ENCODE data around the gene MAT2B. TPM values are rescaled to one million over a fixed set of nuclear protein-coding genes. Genes with fewer than 3 reads are reported as not detected.

MAT2B gene
- total RNA-seq, 6 donors from 2014 or later = 23.3 to 85.3 (median 50.4) TPM

GRCh38 chr5:163540696-163541095, 35.3 kb downstream of the MAT2B start:
- Histone ChIP-seq H3K36me3 (no peaks in the 10 kb centered on the region), H3K27me3 (no peaks in the 10 kb centered on the region), H3K27ac (no peak overlapping the region), H3K4me1 (no peaks in the 10 kb centered on the region), H3K4me3 (no peak overlapping the region), H3K9me3 (no peaks in the 10 kb centered on the region)
- DNase-seq (no peak), ATAC-seq (ENCODE audit: low FRiP score in 2 of 2) (no peak)
- 57 to 60% methylated on average over 1 of the region's 1 CpG for WGBS, 2 donors
- TF ChIP-seq EP300 (IDR thresholded peaks at IDR 0.05) (no peak), POLR2A (IDR thresholded peaks at IDR 0.05) (no peak), CTCF (IDR thresholded peaks at IDR 0.05) (no peak), POLR2AphosphoS5 (IDR thresholded peaks at IDR 0.05) (no peak)

- Histone ChIP-seq H3K9me3 (no peaks in the 10 kb centered on the region), H3K4me3 (no peak overlapping the region), H3K4me1 (no peaks in the 10 kb centered on the region), H3K27ac (no peak overlapping the region), H3K36me3 (no peaks in the 10 kb centered on the region), H3K27me3 (no peaks in the 10 kb centered on the region)
- DNase-seq (no peak), ATAC-seq (ENCODE audit: low FRiP score in 2 of 2) (no peak)
- TF ChIP-seq POLR2A (IDR thresholded peaks at IDR 0.05) (no peak), EP300 (IDR thresholded peaks at IDR 0.05) (no peak)
- WGBS, 2 donors = 90 to 96% methylated on average over 2 of the region's 2 CpGs
Measured at GRCh38 chr5:163542771-163543170, 37.4 kb downstream of the MAT2B start.

GRCh38 chr5:163544041-163544440, 38.6 kb downstream of the MAT2B start:
- H3K4me3 ChIP-seq = no peak overlapping the region
- no peaks in the 10 kb centered on the region for H3K36me3 ChIP-seq
- no peaks in the 10 kb centered on the region for H3K27me3 ChIP-seq
- H3K9me3 ChIP-seq = no peaks in the 10 kb centered on the region
- no peaks in the 10 kb centered on the region for H3K4me1 ChIP-seq
- H3K27ac ChIP-seq = no peak overlapping the region
- TF ChIP-seq POLR2A (IDR thresholded peaks at IDR 0.05) (no peak), CTCF (IDR thresholded peaks at IDR 0.05) (no peak), POLR2AphosphoS5 (IDR thresholded peaks at IDR 0.05) (no peak), EP300 (IDR thresholded peaks at IDR 0.05) (no peak)
- DNase-seq (no peak), ATAC-seq (ENCODE audit: low FRiP score in 2 of 2) (no peak)
- 83% methylated on average over 4 of the region's 4 CpGs for WGBS, 2 donors

- H3K27me3 ChIP-seq = no peaks in the 10 kb centered on the region
- 89 to 96% methylated on average over 4 of the region's 4 CpGs for WGBS, 2 donors
Measured at GRCh38 chr5:163544836-163545235, 39.4 kb downstream of the MAT2B start.

GRCh38 chr5:163548649-163549048, 43.2 kb downstream of the MAT2B start:
- DNase-seq (no peak), ATAC-seq (ENCODE audit: low FRiP score in 2 of 2) (no peak)
- Histone ChIP-seq H3K27me3 (no peaks in the 10 kb centered on the region), H3K27ac (no peak overlapping the region), H3K9me3 (no peaks in the 10 kb centered on the region), H3K36me3 (no peaks in the 10 kb centered on the region), H3K4me3 (no peak overlapping the region), H3K4me1 (no peaks in the 10 kb centered on the region)
- 70 to 72% methylated on average over 5 of the region's 5 CpGs for WGBS, 2 donors
- no peak for TF ChIP-seq CTCF (IDR thresholded peaks at IDR 0.05)
- TF ChIP-seq EP300 (IDR thresholded peaks at IDR 0.05) = no peak
- TF ChIP-seq POLR2A (IDR thresholded peaks at IDR 0.05) = no peak
- TF ChIP-seq POLR2AphosphoS5 (IDR thresholded peaks at IDR 0.05) = no peak

More at GRCh38 chr5:163544836-163545235, 39.4 kb downstream of the MAT2B start:
- ATAC-seq (ENCODE audit: low FRiP score in 2 of 2) = no peak
- no peak for DNase-seq
- TF ChIP-seq EP300 (IDR thresholded peaks at IDR 0.05) = no peak
- TF ChIP-seq POLR2A (IDR thresholded peaks at IDR 0.05) = no peak
- TF ChIP-seq CTCF (IDR thresholded peaks at IDR 0.05) = no peak
- TF ChIP-seq POLR2AphosphoS5 (IDR thresholded peaks at IDR 0.05) = no peak
- H3K4me1 ChIP-seq = no peaks in the 10 kb centered on the region
- no peaks in the 10 kb centered on the region for H3K36me3 ChIP-seq
- no peaks in the 10 kb centered on the region for H3K9me3 ChIP-seq
- H3K27ac ChIP-seq = no peak overlapping the region
- no peak overlapping the region for H3K4me3 ChIP-seq
